ENCODE measurements around the gene NCOR2.

GRCh38 chr12:124578854-124579253 is 11.4 kb upstream of the NCOR2 start:
- TF ChIP-seq CTCF (IDR thresholded peaks at IDR 0.05) (no peak), POLR2A (IDR thresholded peaks at IDR 0.05) (no peak), POLR2AphosphoS5 (IDR thresholded peaks at IDR 0.05) (no peak), EP300 (IDR thresholded peaks at IDR 0.05) (no peak)
